Uterus (tissue), 4 donors: ENCODE measurements around the gene GBA2. TPM values are rescaled to one million over a fixed set of nuclear protein-coding genes. Genes with fewer than 3 reads are reported as not detected.

Experiments
- DNase-seq, 2 donors: peaks; one replicate each; pipeline ENCODE4 v3.0.0-alpha.2; 2019 to 2020
- H3K27ac ChIP-seq, 2 donors: fragments of 200-600 bp; sonication (generic); 1 replicate in 1 of 2; 2 replicates in 1 of 2; pipeline ENCODE4 v1.5.1; 2016 to 2018
- H3K27me3 ChIP-seq, 2 donors: fragments of 200-600 bp; sonication (generic); one replicate each; pipeline ENCODE4 v1.5.1; 2018 to 2019; ENCODE audit warnings: control low read depth in 1 of 2
- H3K36me3 ChIP-seq, 2 donors: fragments of 200-600 bp; sonication (generic); one replicate each; pipeline ENCODE4 v1.5.1; 2019; ENCODE audit warnings: control low read depth in 1 of 2
- H3K4me1 ChIP-seq, 2 donors: fragments of 200-600 bp; sonication (generic); one replicate each; pipeline ENCODE4 v1.5.1; 2018 to 2019; ENCODE audit warnings: control low read depth in 1 of 2
- H3K4me3 ChIP-seq, 2 donors: fragments of 200-600 bp; sonication (generic); 1 replicate in 1 of 2; 2 replicates in 1 of 2; pipeline ENCODE4 v1.5.1; 2018 to 2019; ENCODE audit warnings: mild to moderate bottlenecking in 1 of 2
- H3K9me3 ChIP-seq, 2 donors: fragments of 200-600 bp; sonication (generic); one replicate each; pipeline ENCODE4 v1.5.1; 2019; ENCODE audit warnings: control low read depth in 1 of 2
- POLR2A ChIP-seq, 2 donors: fragments of 450-650 bp; IDR thresholded peaks; one replicate each; pipeline ENCODE4 v1.6.1; 2016; ENCODE audit warnings: antibody characterized with exemption in 2 of 2, mild to moderate bottlenecking in 1 of 2, moderate library complexity in 1 of 2
- intact Hi-C: fragments of 100-400 bp; cut with DNase I; formaldehyde crosslinking; loops from one replicate; pipeline ENCODE4 v1.15.1; 2023; ENCODE audit warnings: low total_unique reads
- total RNA-seq, 4 donors: library from RNA; depleted of rRNA in 3 of 4; stranded (reverse); fragments of >200 nt in 3 of 4; gene quantifications; one replicate each; pipeline versions ENCODE4 v1.1.0 to v1.2.4, GENCODE V29; 2014 to 2023
- TF ChIP-seq, protein P1 (sequence below), 4 experiments: fragments of 200-600 bp in 2 of 4; fragments of 450-650 bp in 2 of 4; sonication (generic) in 2 of 4; IDR thresholded peaks; one replicate each; pipeline ENCODE4 v1.5.1; 2016 to 2019; ENCODE audit warnings: antibody characterized with exemption in 4 of 4, mild to moderate bottlenecking in 2 of 4, moderate library complexity in 1 of 4
- donor health status: DM: yes; HTN: yes; CAD: no.

Gene GBA2
- total RNA-seq, 4 donors from 2014 or later, result 26.9 to 104 (median 42.1) TPM

DNA sequence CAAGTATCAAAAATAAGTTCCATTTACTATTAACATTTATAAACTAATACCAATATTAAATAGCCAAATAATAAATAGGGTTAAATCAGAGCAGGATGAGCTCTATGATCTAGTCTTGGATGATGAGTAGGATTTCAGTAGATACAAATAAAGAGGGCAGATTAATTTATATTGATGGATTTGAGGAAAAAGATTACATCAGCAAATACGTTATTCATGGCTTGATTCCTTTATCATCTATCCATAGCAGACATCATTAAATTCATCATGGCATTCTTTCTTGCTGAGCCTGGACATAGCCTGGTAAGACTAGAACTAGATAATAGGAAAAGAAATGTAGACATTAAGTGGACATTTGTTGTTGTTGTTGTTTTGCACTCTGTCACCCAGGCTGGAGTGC, 18.4 kb upstream of the GBA2 start:
- TF ChIP-seq, protein P1, sequence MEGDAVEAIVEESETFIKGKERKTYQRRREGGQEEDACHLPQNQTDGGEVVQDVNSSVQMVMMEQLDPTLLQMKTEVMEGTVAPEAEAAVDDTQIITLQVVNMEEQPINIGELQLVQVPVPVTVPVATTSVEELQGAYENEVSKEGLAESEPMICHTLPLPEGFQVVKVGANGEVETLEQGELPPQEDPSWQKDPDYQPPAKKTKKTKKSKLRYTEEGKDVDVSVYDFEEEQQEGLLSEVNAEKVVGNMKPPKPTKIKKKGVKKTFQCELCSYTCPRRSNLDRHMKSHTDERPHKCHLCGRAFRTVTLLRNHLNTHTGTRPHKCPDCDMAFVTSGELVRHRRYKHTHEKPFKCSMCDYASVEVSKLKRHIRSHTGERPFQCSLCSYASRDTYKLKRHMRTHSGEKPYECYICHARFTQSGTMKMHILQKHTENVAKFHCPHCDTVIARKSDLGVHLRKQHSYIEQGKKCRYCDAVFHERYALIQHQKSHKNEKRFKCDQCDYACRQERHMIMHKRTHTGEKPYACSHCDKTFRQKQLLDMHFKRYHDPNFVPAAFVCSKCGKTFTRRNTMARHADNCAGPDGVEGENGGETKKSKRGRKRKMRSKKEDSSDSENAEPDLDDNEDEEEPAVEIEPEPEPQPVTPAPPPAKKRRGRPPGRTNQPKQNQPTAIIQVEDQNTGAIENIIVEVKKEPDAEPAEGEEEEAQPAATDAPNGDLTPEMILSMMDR (IDR thresholded peaks at IDR 0.05), result no peak
- TF ChIP-seq POLR2A (IDR thresholded peaks at IDR 0.05), result no peak
- Histone ChIP-seq H3K9me3 (no peaks in the 10 kb centered on the region), H3K36me3 (no peaks in the 10 kb centered on the region), H3K27ac (no peak overlapping the region), H3K4me1 (no peaks in the 10 kb centered on the region), H3K27me3 (no peaks in the 10 kb centered on the region), H3K4me3 (no peak overlapping the region)
- DNase-seq, result no peak
- intact Hi-C loops, result no loop called here

- Histone ChIP-seq H3K4me1 (no peaks in the 10 kb centered on the region), H3K27ac (no peak overlapping the region), H3K27me3 (no peaks in the 10 kb centered on the region), H3K9me3 (no peaks in the 10 kb centered on the region), H3K4me3 (no peak overlapping the region), H3K36me3 (no peaks in the 10 kb centered on the region)
- intact Hi-C loops, result no loop called here
- no peak for DNase-seq
- TF ChIP-seq POLR2A (IDR thresholded peaks at IDR 0.05), result no peak
- TF ChIP-seq, protein P1 (IDR thresholded peaks at IDR 0.05), result no peak
Measured at GRCh38 chr9:35766997-35767396, 18.0 kb upstream of the GBA2 start.

GRCh38 chr9:35763803-35764202, 14.8 kb upstream of the GBA2 start:
- Histone ChIP-seq H3K9me3 (no peaks in the 10 kb centered on the region), H3K27me3 (no peaks in the 10 kb centered on the region), H3K27ac (no peak overlapping the region), H3K4me3 (no peak overlapping the region), H3K36me3 (no peaks in the 10 kb centered on the region), H3K4me1 (no peaks in the 10 kb centered on the region)
- intact Hi-C loops, result no loop called here
- DNase-seq, result no peak
- TF ChIP-seq POLR2A (IDR thresholded peaks at IDR 0.05), result no peak
- TF ChIP-seq, protein P1 (IDR thresholded peaks at IDR 0.05), result no peak

DNA sequence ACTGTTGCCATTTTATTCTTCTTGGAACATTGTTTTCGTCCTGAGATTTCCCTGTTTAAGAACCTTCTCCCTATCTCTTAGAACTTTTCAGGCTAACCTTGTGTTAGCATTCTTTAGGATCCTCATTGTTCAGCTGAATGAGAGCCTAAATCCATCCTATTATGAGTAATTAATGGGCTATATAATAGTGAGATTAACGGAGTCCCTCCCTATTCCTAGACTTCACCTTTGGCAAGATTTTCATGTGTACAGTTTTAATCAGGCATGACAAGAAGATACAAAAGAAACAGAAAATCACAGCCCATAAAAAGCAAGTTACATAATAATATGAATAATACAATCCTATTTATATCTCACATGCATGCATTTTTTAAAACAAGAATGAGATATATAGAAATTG, 14.2 kb upstream of the GBA2 start:
- DNase-seq, result no peak
- TF ChIP-seq POLR2A (IDR thresholded peaks at IDR 0.05), result no peak
- TF ChIP-seq, protein P1 (IDR thresholded peaks at IDR 0.05), result no peak
- intact Hi-C loops, result no loop called here

GRCh38 chr9:35760651-35761050, 11.6 kb upstream of the GBA2 start:
- Histone ChIP-seq H3K9me3 (no peaks in the 10 kb centered on the region), H3K36me3 (no peaks in the 10 kb centered on the region), H3K4me1 (peaks cover 0 to 6% of the 10 kb centered on the region in 2 donors), H3K27ac (no peak overlapping the region), H3K4me3 (no peak overlapping the region), H3K27me3 (no peaks in the 10 kb centered on the region)
- no peak for DNase-seq
- intact Hi-C loops, result no loop called here
- TF ChIP-seq POLR2A (IDR thresholded peaks at IDR 0.05), result no peak
- TF ChIP-seq, protein P1 (IDR thresholded peaks at IDR 0.05), result no peak

More for the DNA sequence above, 14.2 kb upstream of the GBA2 start:
- no peaks in the 10 kb centered on the region for H3K9me3 ChIP-seq
- H3K4me3 ChIP-seq, result no peak overlapping the region
- H3K36me3 ChIP-seq, result no peaks in the 10 kb centered on the region
- H3K27me3 ChIP-seq, result no peaks in the 10 kb centered on the region
- H3K27ac ChIP-seq, result no peak overlapping the region
- H3K4me1 ChIP-seq, result no peaks in the 10 kb centered on the region
